ENCODE measurements around the gene TSC22D2. TPM values are rescaled to one million over a fixed set of nuclear protein-coding genes. Genes with fewer than 3 reads are reported as not detected.

TSC22D2 gene
- total RNA-seq, 1 donor = 13.4 TPM

DNA sequence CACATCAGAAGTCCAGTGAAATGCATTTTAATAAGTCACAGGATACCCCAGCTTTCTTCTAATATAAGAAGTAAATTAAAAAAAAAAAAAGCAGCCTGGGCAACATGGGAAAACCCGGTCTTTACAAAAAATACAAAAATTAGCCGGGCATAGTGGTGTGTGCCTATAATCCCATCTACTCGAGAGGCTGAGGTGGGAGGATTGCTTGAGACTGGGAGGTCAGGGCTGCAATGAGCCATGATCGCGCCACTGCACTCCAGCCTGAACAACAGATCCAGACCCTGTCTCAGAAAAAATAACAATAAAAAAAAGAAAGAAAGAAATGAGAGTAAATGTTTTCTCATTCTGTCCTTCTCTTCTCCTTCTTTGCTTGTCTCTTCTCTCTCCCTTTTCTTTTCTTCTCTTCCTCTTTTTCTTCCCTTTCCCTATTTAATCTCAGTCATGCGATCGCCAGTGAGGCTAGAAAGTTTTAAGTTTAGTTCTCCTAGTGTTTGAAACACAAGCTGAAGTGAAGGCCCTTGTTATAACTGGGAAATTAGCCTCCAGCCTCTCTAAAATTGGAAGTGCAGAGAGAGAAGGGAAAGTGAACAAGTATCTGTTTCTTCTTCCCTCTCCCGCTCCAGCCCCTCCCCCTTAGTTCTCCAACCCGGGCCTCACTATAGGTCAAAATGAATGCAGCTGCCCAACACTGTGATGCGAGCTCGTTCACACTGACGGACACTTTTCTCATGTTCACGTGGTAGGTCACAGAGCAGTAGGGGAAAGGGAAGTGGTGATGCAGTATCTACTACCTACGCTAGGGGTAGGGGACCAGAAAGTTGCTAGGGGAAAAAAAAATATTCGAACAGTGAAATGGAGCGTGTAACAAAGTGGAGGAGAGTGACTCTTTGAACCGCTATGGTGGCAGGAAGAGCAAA, 23.5 kb upstream of the TSC22D2 start:
- Histone ChIP-seq H3K4me1 (ENCODE audit: insufficient read depth, low read length) (peaks cover 15% of the 10 kb centered on the region), H3K4me2 (ENCODE audit: insufficient read depth, low read length) (no peak overlapping the region), H3K4me3 (ENCODE audit: insufficient read depth, low read length) (no peak overlapping the region), H3K9me3 (ENCODE audit: low read depth, low read length) (no peaks in the 10 kb centered on the region), H3K79me2 (ENCODE audit: insufficient read depth, low read length) (no peaks in the 10 kb centered on the region), H4K20me1 (ENCODE audit: insufficient read depth, low read length) (no peaks in the 10 kb centered on the region), H3K27ac (ENCODE audit: low read depth, low read length) (no peak overlapping the region), H2AFZ (ENCODE audit: low read length) (peak overlapping the region; percentile 18), H3K27me3 (ENCODE audit: insufficient read depth, low read length) (no peaks in the 10 kb centered on the region), H3K36me3 (ENCODE audit: insufficient read depth, low read length) (no peaks in the 10 kb centered on the region)
- DNase-seq (ENCODE audit: insufficient read length, low spot score, missing footprints) = no peak
- TF ChIP-seq CTCF (IDR thresholded peaks at IDR 0.05; ENCODE audit: extremely low read depth, low read depth, low read length) = no peak

GRCh38 chr3:150385296-150386242, 22.5 kb upstream of the TSC22D2 start:
- DNase-seq (ENCODE audit: insufficient read length, low spot score, missing footprints) = no peak
- TF ChIP-seq CTCF (IDR thresholded peaks at IDR 0.05; ENCODE audit: extremely low read depth, low read depth, low read length) = no peak

DNA sequence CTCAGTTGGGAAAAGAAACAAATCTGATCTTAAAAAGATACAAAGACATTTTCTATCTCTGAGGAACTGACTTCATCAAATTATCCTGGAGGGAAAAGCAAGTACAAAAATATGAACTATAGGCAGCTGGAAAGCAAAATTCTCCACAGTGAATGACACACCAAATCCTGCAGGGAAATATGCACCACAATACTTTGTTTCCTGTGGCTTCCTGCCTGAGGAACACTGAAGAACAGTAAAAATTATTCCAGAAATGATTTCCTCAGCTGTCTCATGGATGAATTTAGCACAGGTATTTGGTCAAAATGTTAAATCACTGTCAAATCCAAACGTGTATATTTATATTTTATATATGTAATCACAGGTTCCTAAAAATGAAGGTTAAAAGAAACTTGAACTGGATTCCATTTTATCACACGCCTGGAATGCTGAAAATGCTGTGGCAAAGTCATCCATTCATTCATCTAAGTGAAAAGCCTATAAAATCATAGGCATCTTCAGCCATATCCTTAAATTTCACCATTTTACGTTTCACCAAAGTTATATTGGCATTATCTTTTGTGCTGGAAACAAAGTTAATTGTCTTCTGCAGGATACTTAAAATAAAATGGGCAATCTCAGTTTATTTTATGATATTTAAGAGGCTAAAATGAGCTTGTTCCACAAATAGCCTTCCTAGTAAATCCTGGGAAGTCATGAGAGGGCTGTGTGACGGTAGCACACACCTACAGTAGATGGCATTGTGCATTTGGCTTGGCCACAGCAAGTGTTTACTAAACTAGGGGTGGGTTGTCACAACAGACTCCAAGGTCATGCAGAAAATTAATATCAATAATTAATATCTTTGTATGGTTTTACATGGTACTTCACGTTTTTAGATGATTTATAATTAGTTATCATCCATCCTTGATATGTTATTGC, 19.3 kb upstream of the TSC22D2 start:
- no peaks in the 10 kb centered on the region for H3K79me2 ChIP-seq (ENCODE audit: insufficient read depth, low read length)
- no peak for DNase-seq (ENCODE audit: insufficient read length, low spot score, missing footprints)
- no peaks in the 10 kb centered on the region for H3K36me3 ChIP-seq (ENCODE audit: insufficient read depth, low read length)
- TF ChIP-seq CTCF (IDR thresholded peaks at IDR 0.05; ENCODE audit: extremely low read depth, low read depth, low read length) = no peak
- no peaks in the 10 kb centered on the region for H3K27me3 ChIP-seq (ENCODE audit: insufficient read depth, low read length)
- no peaks in the 10 kb centered on the region for H4K20me1 ChIP-seq (ENCODE audit: insufficient read depth, low read length)
- peak overlapping the region; percentile 22 for H3K4me2 ChIP-seq (ENCODE audit: insufficient read depth, low read length)
- H3K4me1 ChIP-seq (ENCODE audit: insufficient read depth, low read length) = peaks cover 16% of the 10 kb centered on the region
- no peaks in the 10 kb centered on the region for H3K9me3 ChIP-seq (ENCODE audit: low read depth, low read length)
- H2AFZ ChIP-seq (ENCODE audit: low read length) = no peak overlapping the region
- no peak overlapping the region for H3K4me3 ChIP-seq (ENCODE audit: insufficient read depth, low read length)
- H3K27ac ChIP-seq (ENCODE audit: low read depth, low read length) = peak overlapping the region; percentile 24

More at GRCh38 chr3:150385296-150386242, 22.5 kb upstream of the TSC22D2 start:
- no peaks in the 10 kb centered on the region for H4K20me1 ChIP-seq (ENCODE audit: insufficient read depth, low read length)
- H3K27ac ChIP-seq (ENCODE audit: low read depth, low read length) = no peak overlapping the region
- H3K4me1 ChIP-seq (ENCODE audit: insufficient read depth, low read length) = peaks cover 16% of the 10 kb centered on the region
- H2AFZ ChIP-seq (ENCODE audit: low read length) = no peak overlapping the region
- H3K4me2 ChIP-seq (ENCODE audit: insufficient read depth, low read length) = no peak overlapping the region
- no peaks in the 10 kb centered on the region for H3K27me3 ChIP-seq (ENCODE audit: insufficient read depth, low read length)
- H3K36me3 ChIP-seq (ENCODE audit: insufficient read depth, low read length) = no peaks in the 10 kb centered on the region
- H3K79me2 ChIP-seq (ENCODE audit: insufficient read depth, low read length) = no peaks in the 10 kb centered on the region
- H3K4me3 ChIP-seq (ENCODE audit: insufficient read depth, low read length) = no peak overlapping the region
- no peaks in the 10 kb centered on the region for H3K9me3 ChIP-seq (ENCODE audit: low read depth, low read length)

Data from osteoblast (primary cell).